Keratinocyte (primary cell): ENCODE data around the gene TBCD. TPM values are rescaled to one million over a fixed set of nuclear protein-coding genes. Genes with fewer than 3 reads are reported as not detected.

Experiments
- DNase-seq: peaks from one replicate; pipeline ENCODE4 v3.0.0-alpha.2; 2011; ENCODE audit warnings: low read depth, missing footprints, low spot score
- FAIRE-seq: peaks from 2 replicates; lab custom pipeline; 2011; peaks lifted over from hg19 to GRCh38; lab: Jason Lieb, UNC
- H2AFZ ChIP-seq: 2 replicates; pipeline ENCODE4 v1.6.0; 2012; ENCODE audit warnings: low read length, control low read depth, inconsistent platforms; ENCODE audit not compliant: control insufficient read depth
- H3K27ac ChIP-seq: 2 replicates; pipeline ENCODE4 v1.5.1; 2011; ENCODE audit warnings: low read length; ENCODE audit not compliant: control insufficient read depth, insufficient read depth
- H3K27me3 ChIP-seq: 3 replicates; pipeline ENCODE4 v1.6.0; 2011; ENCODE audit warnings: low read length; ENCODE audit not compliant: control insufficient read depth, insufficient read depth; ENCODE audit errors: extremely low read depth
- H3K36me3 ChIP-seq, 2 experiments: 2 replicates in 1 of 2; 3 replicates in 1 of 2; pipeline ENCODE4 v1.5.1; 2011; ENCODE audit warnings: low read length in 2 of 2, mild to moderate bottlenecking in 1 of 2; ENCODE audit not compliant: control insufficient read depth in 2 of 2, insufficient read depth in 2 of 2; ENCODE audit errors: extremely low read depth in 1 of 2
- H3K4me1 ChIP-seq: 3 replicates; pipeline ENCODE4 v1.5.1; 2011; ENCODE audit warnings: low read length; ENCODE audit not compliant: control insufficient read depth, insufficient read depth; ENCODE audit errors: extremely low read depth
- H3K4me2 ChIP-seq: 3 replicates; pipeline ENCODE4 v1.6.0; 2011; ENCODE audit warnings: low read depth, low read length; ENCODE audit not compliant: control insufficient read depth, insufficient read depth; ENCODE audit errors: extremely low read depth
- H3K4me3 ChIP-seq, 3 experiments: fragments of 200-600 bp in 1 of 3; sonication (generic) in 1 of 3; 2 replicates in 2 of 3; 3 replicates in 1 of 3; pipeline ENCODE4 v1.5.1; 2011 to 2016; ENCODE audit warnings: low read length in 3 of 3, mild to moderate bottlenecking in 3 of 3, control low read depth in 2 of 3, inconsistent platforms in 1 of 3, low read depth in 1 of 3, mixed read lengths in 1 of 3, mixed run types in 1 of 3, moderate library complexity in 1 of 3; ENCODE audit not compliant: control insufficient read depth in 2 of 3, insufficient read depth in 2 of 3; ENCODE audit errors: extremely low read depth in 1 of 3
- H3K79me2 ChIP-seq: 2 replicates; pipeline ENCODE4 v1.6.0; 2012; ENCODE audit warnings: low read length; ENCODE audit not compliant: control insufficient read depth, insufficient read depth
- H3K9ac ChIP-seq: 3 replicates; pipeline ENCODE4 v1.6.0; 2011; ENCODE audit warnings: low read length; ENCODE audit not compliant: control insufficient read depth, insufficient read depth; ENCODE audit errors: extremely low read depth
- H3K9me1 ChIP-seq: 3 replicates; pipeline ENCODE4 v1.6.0; 2011; ENCODE audit warnings: low read length; ENCODE audit not compliant: control insufficient read depth, insufficient read depth; ENCODE audit errors: extremely low read depth
- H3K9me3 ChIP-seq: 2 replicates; pipeline ENCODE4 v1.5.1; 2012; ENCODE audit warnings: low read depth, low read length; ENCODE audit not compliant: control insufficient read depth
- H4K20me1 ChIP-seq: 3 replicates; pipeline ENCODE4 v1.6.0; 2011; ENCODE audit warnings: low read length; ENCODE audit not compliant: control insufficient read depth, insufficient read depth; ENCODE audit errors: extremely low read depth
- EZH2 ChIP-seq: IDR thresholded peaks from one replicate; pipeline ENCODE4 v1.6.1; 2012; ENCODE audit warnings: inconsistent platforms, mild to moderate bottlenecking, low read length, moderate library complexity
- dilution Hi-C: fragments of 300-500 bp; cut with MboI; formaldehyde crosslinking; loops from one replicate; pipeline ENCODE4 v1.7.0; 2020; ENCODE audit warnings: low sequenced_read_pairs; ENCODE audit not compliant: extremely low pct_ligation_motif_present
- polyA plus RNA-seq, 5 experiments: library from polyadenylated mRNA; depleted of rRNA in 3 of 5; stranded (reverse) in 3 of 5; stranded (forward) in 1 of 5; unstranded in 1 of 5; fragments of >200 nt; gene quantifications; 1 replicate in 1 of 5; 2 replicates in 3 of 5; 3 replicates in 1 of 5; pipeline versions ENCODE4 v1.2.1 to v1.2.3, GENCODE V29; 2011 to 2012; ENCODE audit warnings: missing spikeins in 2 of 5, low read depth in 1 of 5, low replicate concordance in 1 of 5
- TF ChIP-seq, protein P1 (sequence below), 3 experiments: IDR thresholded peaks in 1 of 3; conservative IDR thresholded peaks in 1 of 3; optimal IDR thresholded peaks in 1 of 3; 2 replicates in 2 of 3; 3 replicates in 1 of 3; pipeline versions ENCODE3 to v1.5.1; 2011; ENCODE audit warnings: low read length in 3 of 3, mild to moderate bottlenecking in 3 of 3, moderate library complexity in 2 of 3, control low read depth in 1 of 3, inconsistent platforms in 1 of 3; ENCODE audit not compliant: insufficient read depth in 2 of 3; ENCODE audit errors: extremely low read depth in 1 of 3

TBCD gene
- polyA plus RNA-seq, 1 donor (not counting 4 experiments of a cell fraction or from before 2014, with no cell fraction given), result 36.2 TPM

DNA sequence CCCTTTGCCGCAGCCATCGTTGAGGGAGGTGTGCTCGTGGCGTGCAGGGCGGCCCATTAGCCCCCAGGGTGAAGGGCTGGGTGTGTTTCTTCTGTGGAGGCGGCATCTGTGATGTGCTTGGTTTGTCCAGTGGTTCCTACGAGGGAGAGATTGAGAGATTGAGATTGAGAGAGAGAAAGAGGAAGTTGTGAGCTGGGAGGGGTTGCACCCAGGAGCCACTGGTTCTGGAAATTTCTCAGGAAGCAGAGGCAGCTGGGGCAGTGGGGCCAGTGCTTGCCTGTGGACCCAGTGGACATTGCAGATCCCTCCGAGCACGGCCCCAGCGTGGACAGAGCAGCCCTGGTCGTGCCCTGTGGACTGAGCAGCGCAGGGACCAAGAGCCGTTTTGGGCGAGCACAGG lies 160.0 kb downstream of the TBCD start:
- Histone ChIP-seq H3K9me3 (no peaks in the 10 kb centered on the region), H3K79me2 (no peaks in the 10 kb centered on the region), H4K20me1 (no peaks in the 10 kb centered on the region), H3K9ac (no peak overlapping the region), H3K36me3 (peaks cover 10 to 21% of the 10 kb centered on the region in 2 experiments), H3K4me2 (no peak overlapping the region), H3K4me3 (no peak overlapping the region), H3K27ac (no peak overlapping the region), H3K27me3 (no peaks in the 10 kb centered on the region), H3K9me1 (no peaks in the 10 kb centered on the region), H2AFZ (no peak overlapping the region), H3K4me1 (no peaks in the 10 kb centered on the region)
- FAIRE-seq, result no peak
- TF ChIP-seq, protein P1, sequence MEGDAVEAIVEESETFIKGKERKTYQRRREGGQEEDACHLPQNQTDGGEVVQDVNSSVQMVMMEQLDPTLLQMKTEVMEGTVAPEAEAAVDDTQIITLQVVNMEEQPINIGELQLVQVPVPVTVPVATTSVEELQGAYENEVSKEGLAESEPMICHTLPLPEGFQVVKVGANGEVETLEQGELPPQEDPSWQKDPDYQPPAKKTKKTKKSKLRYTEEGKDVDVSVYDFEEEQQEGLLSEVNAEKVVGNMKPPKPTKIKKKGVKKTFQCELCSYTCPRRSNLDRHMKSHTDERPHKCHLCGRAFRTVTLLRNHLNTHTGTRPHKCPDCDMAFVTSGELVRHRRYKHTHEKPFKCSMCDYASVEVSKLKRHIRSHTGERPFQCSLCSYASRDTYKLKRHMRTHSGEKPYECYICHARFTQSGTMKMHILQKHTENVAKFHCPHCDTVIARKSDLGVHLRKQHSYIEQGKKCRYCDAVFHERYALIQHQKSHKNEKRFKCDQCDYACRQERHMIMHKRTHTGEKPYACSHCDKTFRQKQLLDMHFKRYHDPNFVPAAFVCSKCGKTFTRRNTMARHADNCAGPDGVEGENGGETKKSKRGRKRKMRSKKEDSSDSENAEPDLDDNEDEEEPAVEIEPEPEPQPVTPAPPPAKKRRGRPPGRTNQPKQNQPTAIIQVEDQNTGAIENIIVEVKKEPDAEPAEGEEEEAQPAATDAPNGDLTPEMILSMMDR (optimal IDR thresholded peaks at IDR 0.05 in 1 of 3, IDR thresholded peaks at IDR 0.05 in 1 of 3, conservative IDR thresholded peaks at IDR 0.05 in 1 of 3; ENCODE audit: extremely low read depth in 1 of 3, insufficient read depth in 2 of 3, low read length in 3 of 3), result no peak
- TF ChIP-seq EZH2, result no peak
- dilution Hi-C loops, result no loop called here
- DNase-seq, result no peak

DNA sequence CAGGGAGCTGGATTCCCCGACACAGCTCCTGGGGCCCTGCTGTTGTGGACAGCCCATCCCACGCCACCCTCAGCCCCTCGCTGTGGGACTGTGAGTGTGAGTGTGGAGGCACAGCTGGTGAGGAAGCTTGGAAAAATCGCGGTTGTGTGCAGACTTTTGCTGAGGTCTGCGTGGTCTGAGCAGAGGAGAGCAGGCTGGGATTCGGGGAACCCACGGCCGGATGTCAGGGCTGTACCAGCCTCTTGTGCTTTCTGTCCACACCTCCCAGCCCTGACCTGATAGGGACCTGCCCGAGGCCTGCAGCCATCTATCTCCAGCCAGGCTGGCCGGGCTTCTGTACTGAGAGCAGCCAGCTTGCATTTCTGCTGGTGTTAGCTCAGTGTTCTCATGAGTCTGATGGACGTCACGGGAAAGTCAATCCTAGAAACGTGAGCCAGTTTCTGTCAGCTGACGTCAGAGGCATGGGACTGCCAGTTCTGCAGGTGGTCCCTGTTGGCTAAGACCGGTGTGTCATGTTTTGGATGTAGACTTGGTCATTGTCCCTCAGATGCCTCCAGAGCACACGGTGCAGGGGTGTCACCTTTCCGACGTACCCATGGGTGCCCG lies 160.7 kb downstream of the TBCD start:
- H3K79me2 ChIP-seq, result no peaks in the 10 kb centered on the region
- dilution Hi-C loops, result no loop called here
- no peaks in the 10 kb centered on the region for H4K20me1 ChIP-seq
- no peak overlapping the region for H3K4me2 ChIP-seq
- TF ChIP-seq EZH2, result no peak
- TF ChIP-seq, protein P1 (optimal IDR thresholded peaks at IDR 0.05 in 1 of 3, IDR thresholded peaks at IDR 0.05 in 1 of 3, conservative IDR thresholded peaks at IDR 0.05 in 1 of 3; ENCODE audit: extremely low read depth in 1 of 3, insufficient read depth in 2 of 3, low read length in 3 of 3), result no peak
- peaks cover 10 to 14% of the 10 kb centered on the region in 2 experiments for H3K36me3 ChIP-seq
- H3K9ac ChIP-seq, result no peak overlapping the region
- DNase-seq (no peak), FAIRE-seq (no peak)
- no peak overlapping the region for H3K27ac ChIP-seq
- no peaks in the 10 kb centered on the region for H3K27me3 ChIP-seq
- H3K9me3 ChIP-seq, result no peaks in the 10 kb centered on the region
- H3K4me1 ChIP-seq, result no peaks in the 10 kb centered on the region
- no peak overlapping the region for H3K4me3 ChIP-seq
- H3K9me1 ChIP-seq, result no peaks in the 10 kb centered on the region
- H2AFZ ChIP-seq, result no peak overlapping the region
